HL-60 (cell line): Measurements from ENCODE around the gene SHROOM3.

Experiments used
- CTCF ChIP-seq: IDR thresholded peaks from one replicate; pipeline ENCODE4 v1.5.1; 2011; ENCODE audit warnings: low read length, control low read depth, inconsistent platforms; ENCODE audit not compliant: insufficient read depth
- GABPA ChIP-seq: IDR thresholded peaks from 2 replicates; pipeline ENCODE4 v1.6.1; 2012; ENCODE audit warnings: low read depth
- POLR2AphosphoS5 ChIP-seq: IDR thresholded peaks from 2 replicates; pipeline ENCODE4 v1.6.1; 2012; ENCODE audit warnings: low read depth
- REST ChIP-seq: IDR thresholded peaks from 2 replicates; pipeline ENCODE4 v1.6.1; 2012; ENCODE audit warnings: low read depth; ENCODE audit not compliant: insufficient replicate concordance

DNA sequence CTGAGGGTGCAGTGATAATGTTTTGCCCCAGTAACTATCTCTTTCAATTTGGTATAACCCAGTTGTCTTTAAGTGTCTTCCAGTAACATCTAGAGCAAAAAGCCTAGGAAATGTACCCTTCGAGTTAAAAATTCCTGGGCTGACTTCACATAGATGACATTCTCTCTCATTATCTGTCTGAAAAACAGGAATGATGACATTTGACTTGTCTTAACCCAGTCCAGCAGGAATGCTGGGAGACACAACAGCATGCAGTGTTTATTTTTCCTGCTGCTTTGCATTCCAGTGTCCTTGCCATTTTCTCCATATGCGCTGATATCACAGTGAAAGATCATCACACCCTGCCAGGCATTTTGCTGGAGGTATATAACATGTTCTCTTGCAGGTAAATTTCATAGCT, 333.0 kb downstream of the SHROOM3 start:
- no peak for TF ChIP-seq CTCF
- TF ChIP-seq POLR2AphosphoS5, result no peak
- no peak for TF ChIP-seq GABPA
- TF ChIP-seq REST, result no peak
